ENCODE data around the gene PLA2G4E. TPM values are rescaled to one million over a fixed set of nuclear protein-coding genes. Genes with fewer than 3 reads are reported as not detected.

Gene PLA2G4E
- polyA plus RNA-seq, 1 donor (not counting 4 experiments of a cell fraction or from before 2014, with no cell fraction given) = 3.5 TPM

GRCh38 chr15:41945221-41945620 is 75.6 kb downstream of the PLA2G4E start:
- no peak overlapping the region for H3K4me2 ChIP-seq (ENCODE audit: control insufficient read depth, extremely low read depth, insufficient read depth, low read depth, low read length)
- no peak overlapping the region for H3K9ac ChIP-seq (ENCODE audit: control insufficient read depth, extremely low read depth, insufficient read depth, low read length)
- H2AFZ ChIP-seq (ENCODE audit: control insufficient read depth, low read length) = no peak overlapping the region
- TF ChIP-seq EZH2 (IDR thresholded peaks at IDR 0.05; ENCODE audit: low read length) = no peak
- TF ChIP-seq CTCF (optimal IDR thresholded peaks at IDR 0.05 in 1 of 3, IDR thresholded peaks at IDR 0.05 in 1 of 3, conservative IDR thresholded peaks at IDR 0.05 in 1 of 3; ENCODE audit: extremely low read depth in 1 of 3, insufficient read depth in 2 of 3, low read length in 3 of 3) = no peak
- H3K4me1 ChIP-seq (ENCODE audit: control insufficient read depth, extremely low read depth, insufficient read depth, low read length) = peaks cover 75% of the 10 kb centered on the region
- no peaks in the 10 kb centered on the region for H3K27me3 ChIP-seq (ENCODE audit: control insufficient read depth, extremely low read depth, insufficient read depth, low read length)
- dilution Hi-C loops (cut with MboI; ENCODE audit: extremely low pct_ligation_motif_present, low sequenced_read_pairs) = no loop called here
- H3K36me3 ChIP-seq (ENCODE audit: control insufficient read depth in 2 of 2, extremely low read depth in 1 of 2, insufficient read depth in 2 of 2, low read length in 2 of 2) = peaks cover 10 to 35% of the 10 kb centered on the region in 2 experiments
- no peaks in the 10 kb centered on the region for H3K9me3 ChIP-seq (ENCODE audit: control insufficient read depth, low read depth, low read length)
- H3K79me2 ChIP-seq (ENCODE audit: control insufficient read depth, insufficient read depth, low read length) = peaks cover 49% of the 10 kb centered on the region
- peak; percentile 73 for FAIRE-seq
- DNase-seq (ENCODE audit: low read depth, low spot score) = no peak
- H3K9me1 ChIP-seq (ENCODE audit: control insufficient read depth, extremely low read depth, insufficient read depth, low read length) = no peaks in the 10 kb centered on the region
- H3K4me3 ChIP-seq (ENCODE audit: control insufficient read depth in 2 of 3, extremely low read depth in 1 of 3, insufficient read depth in 2 of 3, low read depth in 1 of 3, low read length in 3 of 3) = no peak overlapping the region
- no peaks in the 10 kb centered on the region for H4K20me1 ChIP-seq (ENCODE audit: control insufficient read depth, extremely low read depth, insufficient read depth, low read length)
- H3K27ac ChIP-seq (ENCODE audit: control insufficient read depth, insufficient read depth, low read length) = peak overlapping the region; percentile 37

- peak; percentile 94 for FAIRE-seq
- TF ChIP-seq CTCF (optimal IDR thresholded peaks at IDR 0.05 in 1 of 3, IDR thresholded peaks at IDR 0.05 in 1 of 3, conservative IDR thresholded peaks at IDR 0.05 in 1 of 3; ENCODE audit: extremely low read depth in 1 of 3, insufficient read depth in 2 of 3, low read length in 3 of 3) (no peak), EZH2 (IDR thresholded peaks at IDR 0.05; ENCODE audit: low read length) (no peak)
- Histone ChIP-seq H3K79me2 (ENCODE audit: control insufficient read depth, insufficient read depth, low read length) (peaks cover 47% of the 10 kb centered on the region), H4K20me1 (ENCODE audit: control insufficient read depth, extremely low read depth, insufficient read depth, low read length) (no peaks in the 10 kb centered on the region), H3K4me1 (ENCODE audit: control insufficient read depth, extremely low read depth, insufficient read depth, low read length) (peaks cover 82% of the 10 kb centered on the region), H3K9me1 (ENCODE audit: control insufficient read depth, extremely low read depth, insufficient read depth, low read length) (no peaks in the 10 kb centered on the region), H3K4me3 (ENCODE audit: control insufficient read depth in 2 of 3, extremely low read depth in 1 of 3, insufficient read depth in 2 of 3, low read depth in 1 of 3, low read length in 3 of 3) (peak overlapping the region in 2 of 3 experiments; percentile 8 to 32), H3K36me3 (ENCODE audit: control insufficient read depth in 2 of 2, extremely low read depth in 1 of 2, insufficient read depth in 2 of 2, low read length in 2 of 2) (peaks cover 10 to 37% of the 10 kb centered on the region in 2 experiments), H2AFZ (ENCODE audit: control insufficient read depth, low read length) (no peak overlapping the region), H3K27me3 (ENCODE audit: control insufficient read depth, extremely low read depth, insufficient read depth, low read length) (no peaks in the 10 kb centered on the region), H3K4me2 (ENCODE audit: control insufficient read depth, extremely low read depth, insufficient read depth, low read depth, low read length) (peak overlapping the region; percentile 66), H3K9me3 (ENCODE audit: control insufficient read depth, low read depth, low read length) (no peaks in the 10 kb centered on the region), H3K27ac (ENCODE audit: control insufficient read depth, insufficient read depth, low read length) (peak overlapping the region; percentile 53), H3K9ac (ENCODE audit: control insufficient read depth, extremely low read depth, insufficient read depth, low read length) (peak overlapping the region; percentile 24)
- DNase-seq (ENCODE audit: low read depth, low spot score) = no peak
- dilution Hi-C loops (cut with MboI; ENCODE audit: extremely low pct_ligation_motif_present, low sequenced_read_pairs) = no loop called here
These were observed 76.4 kb downstream of the PLA2G4E start for GRCh38 chr15:41944313-41944940.

Data from keratinocyte (primary cell).